Pancreas (tissue), 10 donors: Measurements from ENCODE around the gene UCK2. TPM values are rescaled to one million over a fixed set of nuclear protein-coding genes. Genes with fewer than 3 reads are reported as not detected.
"Not testable (repeated sequence)": the region's sequence is repeated elsewhere in the genome, so short reads cannot be mapped to it uniquely, and the experiment has no call there.

Experiments used
- ATAC-seq, 4 donors: fragments of 200-7000 bp; cut with Tn5 transposase; one replicate each; pipeline versions ENCODE4 v1.8.0 to v1.9.1; 2020; ENCODE audit warnings: mild to moderate bottlenecking in 4 of 4, moderate library complexity in 4 of 4
- DNase-seq, 6 donors: peaks; one replicate each; pipeline ENCODE4 v3.0.0-alpha.2; 2020
- FAIRE-seq: peaks from 2 replicates; lab custom pipeline; 2012; peaks lifted over from hg19 to GRCh38; lab: Jason Lieb, UNC
- H3K27ac ChIP-seq, 4 donors: fragments of 200-600 bp; sonication (generic); 1 replicate in 3 of 4; 2 replicates in 1 of 4; pipeline versions ENCODE4 v1.5.0 to v1.8.0; 2020
- H3K27me3 ChIP-seq, 4 donors: fragments of 200-600 bp; one replicate each; pipeline ENCODE4 v1.8.0; 2021
- H3K36me3 ChIP-seq, 3 donors: fragments of 200-600 bp; sonication (generic) in 1 of 3; one replicate each; pipeline versions ENCODE4 v1.5.0 to v1.8.0; 2020 to 2021
- H3K4me1 ChIP-seq, 3 donors: fragments of 200-600 bp; one replicate each; pipeline ENCODE4 v1.8.0; 2021
- H3K4me3 ChIP-seq, 4 donors: fragments of 200-600 bp; sonication (generic) in 2 of 4; one replicate each; pipeline versions ENCODE4 v1.5.0 to v1.8.0; 2020 to 2021
- H3K9me3 ChIP-seq, 4 donors: fragments of 200-600 bp; one replicate each; pipeline ENCODE4 v1.8.0; 2021
- CTCF ChIP-seq, 4 donors: fragments of 200-600 bp; sonication (generic) in 3 of 4; IDR thresholded peaks; one replicate each; pipeline versions ENCODE4 v1.5.0 to v1.8.0; 2021; ENCODE audit warnings: antibody characterized with exemption in 4 of 4
- WGBS, 2 donors: extraction: QIAGEN DNeasy Blood & Tissue Kit; methylation state at CpG; one replicate each; pipeline ENCODE4 v1.1.7; 2013; 5-methylcytosine and 5-hydroxymethylcytosine counted together
- intact Hi-C, 3 donors: fragments of 100-400 bp; cut with DNase I; formaldehyde crosslinking; loops; one replicate each; pipeline versions ENCODE4 v1.11.1 to v1.14.2; 2022
- polyA plus RNA-seq, 2 donors: library from polyadenylated mRNA; stranded (reverse); fragments of 200-250 nt; gene quantifications; one replicate each; pipeline ENCODE4 v1.2.3, GENCODE V29; 2013
- total RNA-seq, 6 donors: library from RNA; stranded (reverse); fragmentation: NEBNext Ultra II Directional in 4 of 6; extraction: Animal tissue kit (Norgen Biotek cat#: 25700) in 4 of 6; gene quantifications; one replicate each; pipeline versions ENCODE4 v1.2.1 to v1.2.4, GENCODE V29; 2021 to 2023
- donor health status: healthy with polysubstance abuse.
- donor health status: DM: no; HTN: no; CAD: no; lungs with moderate emphysema.
- donor health status: DM: no; HTN: no; CAD: no.
- donor health status: control.
- donor health status: control.
- donor health status: Bipolar disorder and iron deficiency.
- donor health status: DM: yes; HTN: yes; CAD: no.
- donor health status: DM: no; HTN: no; CAD: no.
- donor health status: DM: no; HTN: no; CAD: no.
- donor health status: DM: yes; HTN: yes; CAD: no.

The UCK2 gene
- total RNA-seq, result 10 to 100 TPM; 13.0 to 25.5 (median 17.0) TPM
- 10 to 100 TPM; 10.6 to 11.1 TPM for polyA plus RNA-seq

GRCh38 chr1:165827268-165828102, at the start of gene UCK2:
TSS of gene UCK2 (plus strand) at chr1:165827614. CDS start at chr1:165827834, 220 bp downstream.
- WGBS, 2 donors, result 0 to 1% methylated on average over 69 to 94 of the region's 94 CpGs

GRCh38 chr1:165778197-165778596, 49.2 kb upstream of the UCK2 start:
- intact Hi-C loops, FAIRE-seq: not testable (repeated sequence)
- WGBS, 2 donors, result 82% methylated on average over 2 of the region's 3 CpGs; no CpG with 5 or more reads in 1 of the 2 donors

More at GRCh38 chr1:165827268-165828102, at the start of gene UCK2:
- Histone ChIP-seq H3K9me3 (no peaks in the 10 kb centered on the region), H3K4me3 (peak within 1 kb of the TSS; percentile 77 to 96 (median 93)), H3K4me1 (peaks cover 4 to 14% (median 5%) of the 10 kb centered on the region in 3 donors), H3K27ac (peak within 1 kb of the TSS; percentile 88 to 93 (median 91)), H3K36me3 (no peaks in the 10 kb centered on the region), H3K27me3 (no peaks in the 10 kb centered on the region)
- ATAC-seq, result peak; percentile 85 to 92 (median 86)
- DNase-seq, result peak; percentile 79 to 93 (median 86)
- intact Hi-C loops, result no loop called here
- TF ChIP-seq CTCF (IDR thresholded peaks at IDR 0.05), result no peak
- no peak for FAIRE-seq

GRCh38 chr1:165783519-165783918, 43.9 kb upstream of the UCK2 start:
- H3K4me1 ChIP-seq, ATAC-seq, H3K36me3 ChIP-seq, DNase-seq, H3K4me3 ChIP-seq, intact Hi-C loops, H3K27ac ChIP-seq, H3K9me3 ChIP-seq, H3K27me3 ChIP-seq, FAIRE-seq: not testable (repeated sequence)
- 89 to 92% methylated on average over 11 of the region's 11 CpGs for WGBS, 2 donors

More at GRCh38 chr1:165778197-165778596, 49.2 kb upstream of the UCK2 start:
- not testable (repeated sequence) for H3K4me3 ChIP-seq, H3K4me1 ChIP-seq, H3K27ac ChIP-seq, H3K27me3 ChIP-seq, H3K36me3 ChIP-seq, DNase-seq, ATAC-seq, H3K9me3 ChIP-seq

GRCh38 chr1:165787741-165788140, 39.7 kb upstream of the UCK2 start:
- H3K36me3 ChIP-seq, result no peaks in the 10 kb centered on the region

GRCh38 chr1:165793951-165794350, 33.5 kb upstream of the UCK2 start:
- H3K4me1 ChIP-seq, result no peaks in the 10 kb centered on the region
- no peak for DNase-seq
- no peak overlapping the region for H3K27ac ChIP-seq
- intact Hi-C loops, result no loop called here
- H3K27me3 ChIP-seq, result no peaks in the 10 kb centered on the region
- no peak for TF ChIP-seq CTCF (IDR thresholded peaks at IDR 0.05)
- no peaks in the 10 kb centered on the region for H3K36me3 ChIP-seq
- no peak overlapping the region for H3K4me3 ChIP-seq
- 45 to 53% methylated on average over 2 of the region's 2 CpGs for WGBS, 2 donors
- no peak for ATAC-seq
- H3K9me3 ChIP-seq, result no peaks in the 10 kb centered on the region
- FAIRE-seq, result no peak

More at GRCh38 chr1:165787741-165788140, 39.7 kb upstream of the UCK2 start:
- Histone ChIP-seq H3K4me1 (no peaks in the 10 kb centered on the region), H3K4me3 (no peak overlapping the region), H3K9me3 (no peaks in the 10 kb centered on the region), H3K27ac (no peak overlapping the region), H3K27me3 (no peaks in the 10 kb centered on the region)
- 100% methylated on average over 1 of the region's 1 CpG for WGBS, 2 donors
- no peak for TF ChIP-seq CTCF (IDR thresholded peaks at IDR 0.05)
- no peak for DNase-seq
- no peak for ATAC-seq
- intact Hi-C loops, result no loop called here
- FAIRE-seq, result no peak

- Histone ChIP-seq H3K27me3 (no peaks in the 10 kb centered on the region), H3K4me1 (no peaks in the 10 kb centered on the region), H3K4me3 (no peak overlapping the region), H3K9me3 (no peaks in the 10 kb centered on the region), H3K27ac (no peak overlapping the region), H3K36me3 (no peaks in the 10 kb centered on the region)
- ATAC-seq, result no peak
- no peak for DNase-seq
- TF ChIP-seq CTCF (IDR thresholded peaks at IDR 0.05), result no peak
- intact Hi-C loops, result no loop called here
- 90 to 91% methylated on average over 2 of the region's 2 CpGs for WGBS, 2 donors
- no peak for FAIRE-seq
Observed at GRCh38 chr1:165795894-165796293, 31.5 kb upstream of the UCK2 start.
